Neural progenitor cell (in vitro differentiated cells): ENCODE results near the gene CA7.

Experiments used
- EZH2 ChIP-seq: fragments of 200-600 bp; sonication (generic); IDR thresholded peaks from 2 replicates; pipeline ENCODE4 v1.6.1; 2017; ENCODE audit warnings: antibody characterized with exemption, mild to moderate bottlenecking, moderate library complexity
- EZH2phosphoT487 ChIP-seq: fragments of 200-600 bp; sonication (generic); IDR thresholded peaks from 2 replicates; pipeline ENCODE4 v1.6.1; 2017; ENCODE audit warnings: antibody characterized with exemption
- TF ChIP-seq, protein P1 (sequence below): fragments of 200-600 bp; sonication (generic); IDR thresholded peaks from 2 replicates; pipeline ENCODE4 v1.5.1; 2017; ENCODE audit warnings: antibody characterized with exemption, mild to moderate bottlenecking

DNA sequence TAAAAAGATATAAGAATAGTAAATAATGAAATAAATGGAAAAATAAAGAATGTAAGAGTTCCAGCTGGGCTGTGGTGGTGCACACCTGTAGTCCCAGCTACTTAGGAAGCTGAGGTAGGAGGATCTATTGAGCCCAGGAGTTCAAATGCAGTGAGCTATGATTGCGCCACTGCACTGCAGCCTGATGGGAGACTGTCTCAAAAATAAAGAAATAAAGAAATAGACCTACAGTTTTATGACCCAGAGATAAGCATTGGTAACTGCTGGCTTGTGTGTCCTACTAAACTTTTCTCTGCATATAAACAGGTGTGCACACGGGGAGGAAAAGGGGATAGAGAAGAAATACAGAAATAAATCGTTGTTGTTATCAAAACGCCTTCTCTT lies 28.3 kb downstream of the CA7 start:
- TF ChIP-seq, protein P1, sequence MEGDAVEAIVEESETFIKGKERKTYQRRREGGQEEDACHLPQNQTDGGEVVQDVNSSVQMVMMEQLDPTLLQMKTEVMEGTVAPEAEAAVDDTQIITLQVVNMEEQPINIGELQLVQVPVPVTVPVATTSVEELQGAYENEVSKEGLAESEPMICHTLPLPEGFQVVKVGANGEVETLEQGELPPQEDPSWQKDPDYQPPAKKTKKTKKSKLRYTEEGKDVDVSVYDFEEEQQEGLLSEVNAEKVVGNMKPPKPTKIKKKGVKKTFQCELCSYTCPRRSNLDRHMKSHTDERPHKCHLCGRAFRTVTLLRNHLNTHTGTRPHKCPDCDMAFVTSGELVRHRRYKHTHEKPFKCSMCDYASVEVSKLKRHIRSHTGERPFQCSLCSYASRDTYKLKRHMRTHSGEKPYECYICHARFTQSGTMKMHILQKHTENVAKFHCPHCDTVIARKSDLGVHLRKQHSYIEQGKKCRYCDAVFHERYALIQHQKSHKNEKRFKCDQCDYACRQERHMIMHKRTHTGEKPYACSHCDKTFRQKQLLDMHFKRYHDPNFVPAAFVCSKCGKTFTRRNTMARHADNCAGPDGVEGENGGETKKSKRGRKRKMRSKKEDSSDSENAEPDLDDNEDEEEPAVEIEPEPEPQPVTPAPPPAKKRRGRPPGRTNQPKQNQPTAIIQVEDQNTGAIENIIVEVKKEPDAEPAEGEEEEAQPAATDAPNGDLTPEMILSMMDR: no peak
- TF ChIP-seq EZH2 (no peak), EZH2phosphoT487 (no peak)
